HG03442 (cell line): ENCODE measurements around the gene NBEAL1.
"Not testable (repeated sequence)": the region's sequence is repeated elsewhere in the genome, so short reads cannot be mapped to it uniquely, and the experiment has no call there.

Experiments used
- ATAC-seq: cut with Tn5 transposase; IDR thresholded peaks from one replicate; pipeline ENCODE4 v1.9.1; 2021; ENCODE audit warnings: mild to moderate bottlenecking, moderate library complexity; ENCODE audit not compliant: unreplicated experiment

The NBEAL1 gene

DNA sequence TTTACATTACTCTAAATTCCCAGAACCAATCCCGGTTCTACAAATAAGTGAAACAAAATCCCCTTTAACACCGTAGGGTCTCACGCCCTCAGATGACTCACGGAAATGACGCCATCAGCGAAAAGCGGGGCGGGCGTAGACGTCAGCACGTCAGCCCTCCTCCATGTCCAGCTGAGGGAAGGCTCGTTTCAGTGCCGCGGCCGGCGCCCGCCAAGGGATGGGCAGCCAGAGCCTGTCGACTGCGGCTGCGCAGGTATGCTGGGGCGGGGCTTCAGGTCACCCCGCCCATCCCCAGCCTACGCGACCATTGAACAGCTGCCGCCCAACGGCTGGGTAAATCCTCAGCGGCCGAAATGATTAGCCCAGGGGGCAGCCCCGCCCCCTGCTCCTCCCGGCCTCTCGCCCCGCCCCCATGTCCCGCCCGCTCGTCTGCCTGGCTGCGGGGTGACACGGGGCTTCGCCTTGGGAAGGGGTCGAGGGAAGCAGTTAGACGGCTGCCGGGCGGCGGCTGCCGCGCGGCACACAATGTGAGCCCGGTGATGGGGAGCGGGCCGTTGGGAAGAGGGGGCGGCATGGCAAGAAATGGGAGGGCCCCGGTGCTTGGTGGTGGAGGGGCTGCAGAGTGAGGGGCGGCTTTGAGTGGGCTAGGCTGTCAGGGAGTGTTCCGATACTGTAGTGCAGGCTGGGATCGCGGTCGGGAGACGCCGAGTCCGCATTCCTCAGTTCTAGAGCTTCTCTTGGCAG lies at the start of gene NBEAL1:
NBEAL1 (plus strand) TSS at position 420 of the 744 bp plus-strand sequence. CDS start 1,510 bp downstream, outside the sequence.
- ATAC-seq: peak; percentile 96

DNA sequence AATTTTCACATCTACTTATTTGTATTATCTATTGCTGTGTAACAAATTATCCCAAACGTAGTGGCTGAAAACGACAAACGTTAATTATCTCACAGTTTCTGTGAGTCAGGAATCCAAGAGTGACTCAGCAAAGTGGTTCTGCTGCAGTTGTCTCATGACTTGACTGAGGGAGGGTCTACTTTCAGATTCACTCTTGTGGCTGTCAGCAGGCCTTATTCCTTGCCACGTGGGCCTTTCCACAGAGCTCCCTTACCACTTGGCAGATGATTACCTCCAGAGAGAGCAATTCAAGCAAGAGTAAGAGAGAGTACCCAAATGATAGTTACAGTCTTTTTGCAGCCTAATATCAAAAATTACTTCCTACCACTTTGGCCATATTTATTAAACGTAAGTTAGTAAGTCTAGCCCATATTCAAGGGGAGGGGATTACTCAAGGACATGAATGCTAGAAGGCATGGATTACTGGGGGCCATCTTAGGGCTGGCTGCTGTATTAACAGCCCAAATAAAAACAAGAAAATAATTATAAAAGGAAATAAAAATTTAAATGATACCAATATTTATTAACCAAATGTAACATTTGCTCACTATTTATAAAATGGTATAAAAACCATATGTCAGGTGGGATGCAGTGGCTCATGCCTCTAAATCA lies 48.7 kb upstream of the NBEAL1 start:
- ATAC-seq: peak; percentile 65

DNA sequence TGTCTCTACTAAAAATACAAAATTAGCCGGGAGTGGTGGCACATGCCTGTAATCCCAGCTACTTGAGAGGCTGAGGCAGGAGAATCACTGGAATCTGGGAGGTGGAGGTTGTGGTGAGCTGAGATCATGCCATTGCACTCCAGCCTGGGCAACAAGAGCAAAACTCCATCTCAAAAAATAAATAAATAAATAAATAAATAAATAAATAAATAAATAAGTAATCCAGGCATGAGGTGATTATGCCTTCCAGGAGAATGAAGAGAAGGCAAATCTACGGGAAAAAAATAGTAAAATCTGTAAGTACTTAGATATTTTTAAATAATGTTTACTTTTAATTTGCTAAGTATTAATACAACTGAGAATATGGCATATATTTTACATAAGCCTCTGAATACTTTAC lies 45.3 kb upstream of the NBEAL1 start:
- ATAC-seq: not testable (repeated sequence)

DNA sequence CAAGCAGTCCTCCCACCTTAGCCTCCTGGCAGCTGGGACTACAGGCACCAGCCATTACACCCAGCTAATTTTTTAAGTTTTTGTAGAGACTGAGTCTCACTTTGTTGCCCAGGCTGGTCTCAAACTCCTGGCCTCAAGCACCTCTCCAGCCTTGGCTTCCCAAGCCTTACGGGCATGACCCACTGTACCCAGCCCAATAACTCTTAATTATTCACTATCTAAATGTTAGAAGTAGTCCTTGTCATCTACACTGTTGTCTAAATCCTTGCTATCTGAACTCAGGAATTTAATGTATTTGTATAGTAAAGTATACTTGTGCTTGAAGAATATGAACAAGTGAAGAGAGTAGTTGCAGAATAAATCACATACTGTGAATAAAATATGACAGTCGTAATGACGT lies 37.9 kb upstream of the NBEAL1 start:
- ATAC-seq: no peak

DNA sequence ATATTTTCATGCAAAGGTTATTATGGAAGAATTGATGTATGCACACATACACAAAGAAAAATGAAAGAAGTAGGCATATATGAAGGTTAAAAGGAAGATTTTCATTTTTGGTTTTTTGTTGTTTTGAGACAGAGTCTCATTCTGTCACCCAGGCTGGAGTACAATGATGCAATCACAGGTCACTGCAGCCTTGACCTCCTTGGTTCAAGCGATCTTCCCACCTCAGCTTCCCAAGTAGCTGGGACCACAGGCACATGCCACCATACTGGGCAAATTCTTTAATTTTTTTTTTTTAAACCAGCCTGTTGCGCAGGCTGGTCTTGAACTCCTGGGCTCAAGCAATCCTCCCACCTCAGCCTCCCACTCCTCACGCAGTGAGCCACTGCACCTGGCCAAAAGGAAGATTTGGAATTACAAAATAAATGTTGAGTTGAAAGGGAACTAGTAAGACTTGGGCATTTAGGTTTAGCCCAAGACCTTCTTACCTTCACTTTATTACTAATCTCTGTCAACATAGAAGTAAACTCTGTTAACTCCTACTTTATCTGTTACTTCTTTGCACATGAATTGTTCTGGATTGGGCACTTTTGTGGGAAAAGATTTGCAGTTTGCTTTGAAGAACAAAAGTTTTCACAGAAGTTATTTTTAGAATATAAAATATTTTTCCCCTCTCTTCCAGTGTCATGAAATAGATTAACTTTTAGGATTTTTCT lies 31.7 kb upstream of the NBEAL1 start:
- no peak for ATAC-seq

DNA sequence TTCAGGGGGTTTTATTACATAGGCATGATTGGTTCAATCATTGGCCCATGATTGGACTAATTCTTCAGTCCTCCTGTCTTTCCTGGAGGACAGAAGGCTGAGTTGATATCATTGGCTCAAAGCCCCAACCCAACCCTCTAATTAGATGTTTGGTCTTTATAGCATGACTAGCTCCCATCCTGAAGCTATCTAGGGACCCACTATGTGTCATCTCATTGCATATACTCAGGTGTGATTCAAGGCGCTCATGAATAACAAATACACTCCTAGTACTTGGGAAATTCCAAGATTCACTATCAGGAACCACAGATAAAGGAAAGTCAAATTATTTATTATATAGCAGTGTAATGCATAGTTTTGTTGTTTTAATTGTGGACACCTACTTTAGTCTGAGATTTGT lies 24.9 kb upstream of the NBEAL1 start:
- ATAC-seq: no peak

DNA sequence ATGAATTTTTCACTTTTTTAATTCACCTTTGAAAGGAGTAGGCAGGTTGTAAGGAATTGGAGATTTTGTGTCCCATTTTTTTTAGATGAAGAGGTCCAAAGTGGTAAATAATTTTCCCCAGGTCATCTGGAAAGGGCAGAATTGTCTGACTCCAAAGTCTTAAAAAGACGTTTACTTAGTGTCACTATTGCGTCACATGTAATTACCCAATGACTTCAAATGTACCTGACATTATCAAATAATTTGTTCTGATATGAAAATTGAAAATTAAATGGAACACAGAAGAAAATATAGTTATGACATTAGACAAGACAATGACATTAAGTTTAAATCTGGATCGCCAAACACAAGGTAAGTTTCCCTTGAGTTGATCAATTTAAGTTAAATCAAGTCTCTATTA lies 24.2 kb upstream of the NBEAL1 start:
- no peak for ATAC-seq

DNA sequence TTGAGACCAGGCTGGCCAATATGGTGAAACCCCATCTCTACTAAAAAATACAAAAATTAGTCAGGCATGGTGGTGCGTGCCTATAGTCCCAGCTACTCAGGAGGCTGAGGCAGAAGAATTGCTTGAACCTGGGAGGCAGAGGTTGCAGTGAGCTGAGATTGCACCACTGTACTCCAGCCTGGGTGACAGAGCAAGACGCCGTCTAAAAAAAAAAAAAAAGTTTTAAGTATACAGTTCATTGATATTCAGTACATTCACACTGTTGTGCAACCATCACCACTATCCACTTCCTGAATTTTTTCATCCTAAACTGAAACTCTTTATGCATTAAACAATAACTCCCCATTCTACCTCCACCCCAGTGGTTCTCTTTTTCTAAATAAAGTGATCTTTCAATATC lies 17.6 kb upstream of the NBEAL1 start:
- not testable (repeated sequence) for ATAC-seq

DNA sequence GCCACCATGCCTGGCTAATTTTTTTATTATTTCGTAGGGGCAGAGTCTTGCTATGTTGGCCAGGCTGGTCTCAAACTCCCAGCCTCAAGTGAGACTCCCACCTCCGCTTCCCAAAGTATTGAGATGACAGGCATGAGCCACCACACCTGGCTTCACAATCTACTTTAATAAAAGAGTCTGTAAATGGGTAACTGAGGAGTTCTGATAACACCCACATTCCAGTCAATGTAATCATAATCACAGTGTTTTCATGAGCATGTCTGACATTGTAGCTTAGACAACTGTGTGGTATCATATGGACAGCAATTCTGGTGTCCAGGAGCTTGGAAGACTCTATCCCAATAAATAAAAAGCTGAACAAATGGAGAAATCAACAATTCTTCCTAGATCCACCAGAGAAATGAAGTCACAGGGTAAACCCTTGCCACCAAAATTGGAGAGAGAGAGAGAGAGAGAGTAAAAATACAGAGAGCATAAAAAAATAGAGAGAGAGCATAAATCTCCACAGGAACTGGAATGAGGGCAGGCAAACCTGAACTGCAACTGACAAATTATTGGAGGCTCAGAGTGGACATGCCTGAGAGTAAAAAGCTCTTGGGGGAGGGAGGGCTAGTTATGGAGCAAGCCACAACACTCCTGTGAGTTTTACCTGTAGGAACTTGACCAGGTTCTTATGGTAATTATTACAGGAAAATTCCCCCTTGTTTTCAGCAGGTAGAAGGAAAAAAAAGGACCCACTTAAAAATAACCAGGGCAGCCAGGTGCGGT lies 12.4 kb upstream of the NBEAL1 start:
- no peak for ATAC-seq

DNA sequence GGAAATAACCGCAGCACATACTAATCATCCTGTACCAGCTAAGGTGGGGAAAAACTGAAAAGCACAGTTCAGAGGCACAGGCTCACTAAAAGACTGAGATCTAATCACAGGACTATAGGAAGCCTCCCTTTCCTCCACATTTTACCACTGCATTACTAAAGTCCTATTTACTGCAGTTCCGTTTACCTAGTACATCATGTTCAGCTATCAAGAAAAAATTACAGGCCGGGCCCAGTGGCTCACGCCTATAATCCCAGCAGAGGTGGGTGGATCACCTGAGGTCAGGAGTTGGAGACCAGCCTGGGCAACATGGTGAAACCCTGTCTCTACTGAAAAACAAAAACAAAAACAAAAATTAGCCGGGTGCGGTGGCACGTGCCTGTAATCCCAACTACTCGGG lies 11.0 kb upstream of the NBEAL1 start:
- no peak for ATAC-seq

DNA sequence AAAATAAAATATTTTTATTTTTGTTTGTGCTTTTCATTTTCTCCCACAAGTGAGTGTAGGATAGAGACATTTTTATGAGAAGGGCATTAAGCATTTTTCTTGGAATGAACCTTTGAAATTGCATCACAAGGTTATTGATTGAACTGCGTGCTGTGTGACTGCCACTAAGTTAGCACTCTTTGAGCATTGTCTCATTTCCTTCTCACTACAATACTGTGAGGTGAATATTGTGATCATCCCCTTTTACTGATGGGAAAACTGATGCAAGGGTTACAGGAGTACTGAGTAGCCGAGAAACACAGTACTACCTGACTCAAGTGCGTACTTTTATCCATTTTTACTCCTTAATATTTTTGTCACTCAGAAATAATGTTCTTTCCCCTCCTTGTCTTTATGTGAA lies 2.0 kb downstream of the NBEAL1 start:
- ATAC-seq: no peak

DNA sequence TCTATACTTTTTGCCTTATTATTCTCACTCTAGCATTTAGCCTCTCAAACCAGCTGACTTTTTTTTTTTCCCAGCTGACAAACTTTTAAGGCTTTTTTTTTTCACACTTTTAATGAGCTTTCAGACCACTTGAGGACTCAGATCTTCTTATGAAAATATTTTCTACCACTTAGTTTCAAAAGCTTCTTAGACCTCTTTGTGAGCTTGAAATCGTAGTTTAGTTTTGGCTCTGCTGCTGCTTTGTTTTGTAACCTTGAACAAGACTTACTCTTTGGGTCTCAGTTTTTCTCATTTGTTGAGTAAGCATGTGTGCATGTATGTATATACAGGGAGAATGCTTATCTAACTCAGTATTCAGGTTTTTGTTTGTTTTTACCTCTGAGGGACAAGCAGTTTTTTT lies 3.5 kb downstream of the NBEAL1 start:
- ATAC-seq: no peak

DNA sequence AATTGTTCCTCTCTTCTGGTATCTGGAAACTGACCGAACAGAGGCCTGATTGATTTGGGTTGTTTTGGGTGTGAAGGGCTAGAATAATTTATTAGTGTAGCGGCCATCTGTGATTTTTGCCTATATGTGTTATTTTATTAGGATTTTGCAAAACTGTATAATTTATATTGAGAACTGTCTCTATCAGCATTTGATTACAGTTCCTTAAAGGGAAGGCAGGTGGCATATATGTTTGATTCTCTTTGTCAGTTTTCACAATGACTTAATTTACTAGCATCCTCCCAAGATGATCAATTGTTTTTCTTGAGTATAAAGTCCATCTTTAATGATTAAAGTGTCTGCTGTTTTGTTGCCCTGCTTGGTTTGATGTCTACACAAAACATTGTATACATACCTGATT lies 4.5 kb downstream of the NBEAL1 start:
- no peak for ATAC-seq

DNA sequence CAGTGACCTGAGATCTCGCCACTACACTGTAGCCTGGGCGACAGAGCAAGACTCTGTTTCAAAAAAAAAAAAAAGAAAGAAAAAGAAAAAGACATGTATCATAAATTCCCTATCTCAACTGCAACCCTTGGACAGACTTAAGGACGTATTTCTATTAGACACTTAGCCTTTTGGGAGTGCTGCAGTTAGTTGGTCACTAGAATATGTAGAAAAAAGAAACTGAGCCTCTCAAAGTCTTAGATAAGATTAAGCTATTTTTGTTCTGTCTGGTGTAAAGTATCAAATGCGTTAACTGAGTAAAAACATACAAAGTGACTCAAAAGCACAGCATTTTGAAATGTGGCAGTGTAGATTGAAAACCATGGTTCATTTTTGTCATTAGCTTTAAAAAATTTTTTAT lies 7.3 kb downstream of the NBEAL1 start:
- no peak for ATAC-seq

DNA sequence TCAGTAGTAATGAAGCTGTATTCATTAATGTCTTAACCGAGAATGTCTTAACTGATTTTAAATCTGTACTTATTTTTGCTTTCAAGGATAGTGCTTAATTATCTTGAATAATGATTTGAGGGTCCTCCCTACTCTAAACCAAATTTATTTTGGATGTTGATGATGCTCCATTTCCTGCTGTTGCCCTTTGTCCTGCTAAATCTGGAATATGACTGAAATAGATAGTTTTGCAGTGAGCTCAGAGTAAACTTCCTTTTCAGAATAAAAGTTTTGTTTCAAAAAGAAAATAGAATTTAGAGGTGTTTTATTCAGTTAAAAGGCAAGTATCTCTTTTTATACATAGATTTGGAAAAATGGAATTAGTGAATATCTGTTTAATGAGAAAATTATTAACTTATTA lies 8.1 kb downstream of the NBEAL1 start:
- ATAC-seq: no peak

DNA sequence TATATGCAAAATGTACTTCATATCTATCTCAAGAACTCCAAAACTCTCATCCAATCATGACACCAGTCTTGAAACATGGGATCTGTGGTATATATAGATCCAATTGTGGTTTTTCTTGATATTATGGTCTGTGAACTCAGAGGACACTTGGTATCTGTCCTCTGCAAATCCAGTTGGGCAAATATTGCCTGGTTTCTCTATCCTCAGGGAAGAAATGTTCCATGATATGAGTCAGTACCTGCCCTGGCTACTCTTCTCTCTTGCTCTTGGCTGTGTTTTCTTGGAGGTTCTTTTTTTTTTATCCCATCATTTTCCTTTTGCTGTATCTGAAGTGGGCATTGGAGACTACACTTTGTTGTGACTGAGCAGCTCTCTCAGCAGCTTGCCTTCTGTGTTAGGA lies 10.9 kb downstream of the NBEAL1 start:
- no peak for ATAC-seq

DNA sequence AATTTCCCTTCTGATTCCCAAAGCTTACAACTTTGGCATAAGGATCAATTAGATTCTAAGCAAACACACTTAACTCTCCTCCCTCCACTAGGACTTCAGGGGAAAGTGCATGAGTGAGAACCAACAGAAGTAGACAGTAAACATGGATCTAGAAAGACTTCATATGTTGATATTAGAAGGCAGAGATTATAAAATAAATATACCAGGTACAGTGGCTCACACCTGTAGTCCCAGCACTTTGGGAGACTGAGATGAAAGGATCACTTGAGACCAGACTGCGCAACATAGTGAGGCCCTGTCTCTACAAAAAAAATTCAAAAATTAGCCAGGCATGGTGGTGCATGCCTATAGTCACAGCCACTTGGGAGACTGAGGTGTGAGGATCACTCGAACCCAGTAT lies 15.9 kb downstream of the NBEAL1 start:
- ATAC-seq: no peak

DNA sequence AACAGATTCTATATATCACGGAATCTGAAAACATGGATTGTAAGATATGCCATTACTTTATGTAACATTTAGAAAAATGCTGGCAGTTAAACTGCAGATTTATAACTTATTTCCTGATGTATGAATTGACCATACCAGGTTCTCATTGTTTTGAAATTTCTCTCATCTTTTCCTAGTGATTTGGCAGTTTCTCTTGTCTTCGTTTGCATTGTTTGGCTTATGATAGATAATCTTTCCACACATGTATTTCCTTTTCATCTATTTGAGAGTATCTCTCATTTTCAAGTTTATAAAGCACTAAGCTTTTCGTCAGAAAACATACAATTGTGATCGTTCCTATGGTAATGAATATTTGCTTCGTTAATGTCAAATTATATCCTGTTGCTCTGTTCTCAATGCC lies 16.3 kb downstream of the NBEAL1 start:
- no peak for ATAC-seq

DNA sequence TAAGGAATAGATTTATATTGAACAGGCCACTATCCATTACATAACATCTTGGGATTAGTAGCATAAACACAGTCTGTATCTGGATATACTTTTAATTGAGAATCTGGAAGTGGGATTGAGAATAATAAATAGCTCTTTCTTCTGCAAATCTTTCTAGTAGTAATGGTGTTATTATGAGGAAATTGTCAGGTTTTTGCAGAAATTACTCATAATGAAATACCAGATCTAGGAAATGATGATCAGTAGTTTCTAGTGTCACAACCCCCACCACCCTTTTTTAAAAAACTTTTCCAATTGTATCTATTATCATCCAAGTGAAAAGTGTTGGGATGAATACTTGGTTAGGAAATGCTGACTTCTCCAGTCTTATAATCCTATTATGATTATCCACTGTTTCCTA lies 18.7 kb downstream of the NBEAL1 start:
- ATAC-seq: no peak

DNA sequence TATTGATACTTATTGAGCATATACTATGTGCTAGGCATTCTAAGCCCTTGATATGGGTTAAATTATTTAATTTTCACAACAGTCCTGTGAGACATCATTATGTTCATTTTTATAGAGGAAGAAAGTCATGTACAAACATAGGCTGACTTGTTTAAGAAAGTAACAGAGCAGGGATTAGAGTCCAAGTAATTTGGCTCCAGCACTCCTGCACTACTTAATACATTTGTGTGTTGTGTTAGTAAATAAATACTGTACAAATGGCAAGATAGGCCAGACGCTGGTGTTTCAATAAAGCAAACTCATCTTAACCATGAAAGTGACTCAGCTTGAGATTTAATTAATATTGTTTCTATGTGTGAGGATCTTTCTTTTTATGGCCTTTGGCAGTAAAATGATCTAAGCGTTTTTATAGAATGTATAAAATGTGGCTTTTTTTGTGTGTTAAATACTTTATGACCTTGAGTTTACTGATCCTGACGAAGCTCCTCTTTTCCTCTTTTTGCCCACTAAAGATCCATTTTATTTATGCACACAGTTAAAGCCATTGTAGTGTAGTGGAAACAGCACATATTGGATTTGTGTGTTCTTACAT lies 21.3 kb downstream of the NBEAL1 start:
- no peak for ATAC-seq

DNA sequence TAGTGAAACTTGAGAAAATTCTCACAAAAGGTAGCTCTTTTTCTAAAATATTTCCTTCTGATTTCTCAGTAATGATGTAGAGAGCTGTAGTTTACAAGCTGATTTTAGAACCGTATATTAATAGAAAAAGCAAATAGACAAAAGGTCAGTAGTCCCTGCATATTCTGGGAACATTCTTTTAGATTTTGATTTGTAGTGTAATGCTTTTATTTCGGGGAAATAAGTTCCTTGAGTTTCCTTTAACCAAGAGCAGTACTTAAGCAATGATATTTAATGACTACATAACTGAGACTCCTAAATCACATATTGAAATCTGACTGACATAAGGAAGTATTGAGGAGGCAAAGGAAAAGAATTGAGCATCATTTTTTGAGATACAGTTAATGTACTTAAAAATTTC lies 22.4 kb downstream of the NBEAL1 start:
- ATAC-seq: no peak
